GM12878 (cell line): ENCODE data around the gene SMPD1. TPM values are rescaled to one million over a fixed set of nuclear protein-coding genes. Genes with fewer than 3 reads are reported as not detected.

Source experiments
- ATAC-seq: fragments of 200-7000 bp; cut with Tn5 transposase; 3 replicates; pipeline ENCODE4 v1.9.1; 2020; ENCODE audit warnings: mild to moderate bottlenecking, moderate library complexity
- BruUV-seq: library from RNA; stranded (reverse); fragments of 400-500 nt; replicated peaks from 2 replicates; lab custom pipeline; 2021; lab: Mats Ljungman, UMichigan
- CTCF ChIA-PET: fragments of 300-600 bp; sonication (Branson Sonifier 250); formaldehyde crosslinking; extraction: SDS; loops from one replicate; lab custom pipeline; 2021; ENCODE audit warnings: inconsistent platforms; lab: Yijun Ruan, JAX
- POLR2A ChIA-PET: fragments of 350-600 bp; formaldehyde crosslinking; extraction: SDS; loops from one replicate; lab custom pipeline; 2021; ENCODE audit warnings: inconsistent platforms; lab: Charles Lee
- RAD21 ChIA-PET: fragments of 300-600 bp; sonication (Branson Sonifier 250); formaldehyde crosslinking; loops from one replicate; lab custom pipeline; 2023; ENCODE audit warnings: antibody characterized with exemption; ENCODE audit not compliant: unreplicated experiment; lab: Charles Lee
- SMC1A ChIA-PET: fragments of 300-600 bp; sonication (Branson Sonifier 250); formaldehyde crosslinking; loops from one replicate; lab custom pipeline; 2023; ENCODE audit not compliant: unreplicated experiment, uncharacterized antibody; lab: Charles Lee
- DNase-seq: peaks from one replicate; pipeline ENCODE4 v3.0.0-alpha.2; 2011; ENCODE audit warnings: low read depth, low spot score
- FAIRE-seq: peaks from 3 replicates; lab custom pipeline; 2011; peaks lifted over from hg19 to GRCh38; lab: Jason Lieb, UNC
- H2AFZ ChIP-seq: 2 replicates; pipeline ENCODE4 v1.6.0; 2011; ENCODE audit warnings: low read depth, low read length, control low read depth; ENCODE audit not compliant: control insufficient read depth
- H3K27ac ChIP-seq: 2 replicates; pipeline ENCODE4 v1.5.1; 2011; ENCODE audit warnings: control low read depth; ENCODE audit not compliant: control insufficient read depth, insufficient read depth
- H3K27me3 ChIP-seq, 2 experiments: replicated peaks in 1 of 2; 2 replicates each; pipeline versions ENCODE4 v1.6.0 to v1.6.1; 2011; ENCODE audit warnings: low read length in 1 of 2; ENCODE audit not compliant: control insufficient read depth in 2 of 2, insufficient read depth in 2 of 2
- H3K36me3 ChIP-seq, 2 experiments: 2 replicates each; pipeline ENCODE4 v1.5.1; 2011; ENCODE audit warnings: low read length in 1 of 2; ENCODE audit not compliant: control insufficient read depth in 2 of 2, insufficient read depth in 2 of 2
- H3K4me1 ChIP-seq: 2 replicates; pipeline ENCODE4 v1.6.1; 2011; ENCODE audit warnings: mild to moderate bottlenecking, low read length, moderate library complexity, mixed read lengths; ENCODE audit not compliant: control insufficient read depth, insufficient read depth
- H3K4me2 ChIP-seq: 2 replicates; pipeline ENCODE4 v1.6.0; 2011; ENCODE audit warnings: control low read depth; ENCODE audit not compliant: control insufficient read depth, insufficient read depth
- H3K4me3 ChIP-seq: fragments of 200-600 bp; sonication (generic); 2 replicates; pipeline ENCODE4 v1.5.1; 2016
- H3K79me2 ChIP-seq: 2 replicates; pipeline ENCODE4 v1.6.0; 2011; ENCODE audit warnings: low read length; ENCODE audit not compliant: control insufficient read depth, insufficient read depth
- H3K9ac ChIP-seq: 2 replicates; pipeline ENCODE4 v1.8.0; 2011; ENCODE audit warnings: low read length, control low read depth, mixed read lengths; ENCODE audit not compliant: control insufficient read depth, insufficient read depth
- H3K9me3 ChIP-seq: replicated peaks from 3 replicates; pipeline ENCODE4 v1.5.1; 2011; ENCODE audit warnings: mild to moderate bottlenecking, low read length; ENCODE audit not compliant: control insufficient read depth, insufficient read depth
- H4K20me1 ChIP-seq: 2 replicates; pipeline ENCODE4 v1.6.0; 2011; ENCODE audit not compliant: control insufficient read depth, insufficient read depth
- ASH2L ChIP-seq: fragments of 300-600, 200-600 bp; sonication (generic); IDR thresholded peaks from 2 replicates; pipeline ENCODE4 v1.6.1; 2017; ENCODE audit warnings: low read depth, mild to moderate bottlenecking, borderline replicate concordance
- SUPT20H ChIP-seq: IDR thresholded peaks from 2 replicates; pipeline ENCODE4 v1.6.1; 2011; ENCODE audit warnings: low read depth, mild to moderate bottlenecking, low read length, moderate library complexity, borderline replicate concordance; ENCODE audit not compliant: control insufficient read depth
- WGBS: methylation state at CpG from one replicate; pipeline ENCODE4 v1.1.6; 2016; ENCODE audit warnings: low lambda C conversion rate; ENCODE audit not compliant: insufficient replicate concordance, insufficient coverage; ENCODE audit errors: missing lambda C conversion rate; 5-methylcytosine and 5-hydroxymethylcytosine counted together
- in situ Hi-C: fragments of 300-500 bp; cut with MboI; formaldehyde crosslinking; loops from 9 replicates; pipeline ENCODE4 v1.14.3; 2018; ENCODE audit warnings: mixed read lengths
- intact Hi-C: fragments of 100-400 bp; cut with micrococcal nuclease; formaldehyde crosslinking; loops from one replicate; pipeline ENCODE4 v1.14.2; 2022; ENCODE audit not compliant: unreplicated experiment
- polyA plus RNA-seq, 11 experiments: library from polyadenylated mRNA; depleted of rRNA in 4 of 11; unstranded in 6 of 11; stranded (reverse) in 5 of 11; fragments of >200 nt; fragmentation: Nextera tagmentation in 4 of 11; fragmentation: Illumina TruSeq in 1 of 11; extraction: Ambion mirVana in 4 of 11; extraction: Trizol in 1 of 11; gene quantifications; 1 replicate in 1 of 11; 2 replicates in 10 of 11; pipeline versions ENCODE4 v1.2.1 to v1.2.3, GENCODE V29; 2011 to 2016; ENCODE audit warnings: inconsistent platforms in 2 of 11, missing spikeins in 2 of 11, low read depth in 1 of 11
- total RNA-seq, 4 experiments: library from RNA; depleted of rRNA in 3 of 4; stranded (reverse); fragments of >200 nt in 3 of 4; fragmentation: Illumina TruSeq in 1 of 4; extraction: Trizol in 1 of 4; gene quantifications; 2 replicates each; pipeline versions ENCODE4 v1.2.1 to v1.2.3, GENCODE V29; 2013 to 2021
- TF ChIP-seq, protein P1 (sequence below): fragments of 450-650 bp; formaldehyde crosslinking; IDR thresholded peaks from 2 replicates; pipeline ENCODE4 v1.4.0; 2022; ENCODE audit warnings: mild to moderate bottlenecking, moderate library complexity
- TF ChIP-seq, protein P2 (sequence below): fragments of 450-650 bp; IDR thresholded peaks from 2 replicates; pipeline ENCODE4 v1.6.1; 2016; ENCODE audit warnings: mild to moderate bottlenecking

The SMPD1 gene
- total and polyA plus RNA-seq, 10 of the 15 experiments (the other 5 are each of a cell fraction or from before 2014, with no cell fraction given): 1.4 to 13.7 (median 6.2) TPM

DNA sequence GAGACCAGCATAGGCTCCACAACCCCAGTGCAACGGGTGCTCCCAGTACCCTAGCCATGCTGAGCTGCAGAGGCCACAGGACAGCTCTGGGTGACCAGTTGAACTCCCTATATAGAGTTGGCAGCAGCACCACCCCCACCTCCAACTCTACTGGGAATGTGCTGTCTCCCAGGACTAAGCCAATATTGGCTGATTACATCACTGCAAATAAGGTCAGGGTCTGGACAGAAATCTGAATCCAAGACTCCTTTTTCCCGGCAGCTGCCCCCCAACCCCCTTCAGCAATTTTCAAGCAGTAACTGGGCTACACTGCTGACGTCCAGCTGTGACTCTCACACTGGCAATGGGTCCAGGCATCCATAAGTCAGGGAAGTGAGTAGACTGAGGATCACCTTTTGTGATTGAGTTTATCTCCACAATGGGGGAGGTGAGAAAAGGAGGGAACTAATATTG lies 50.7 kb downstream of the SMPD1 start, which contains the start of gene HPX:
TSS of gene HPX (minus strand) at position 82 of the 453 bp plus-strand sequence. CDS start at position 58, 24 bp downstream.
- no peaks in the 10 kb centered on the region for H3K27me3 ChIP-seq
- no peak within 1 kb of the TSS for H3K4me2 ChIP-seq
- H3K27ac ChIP-seq: no peak within 1 kb of the TSS
- no peak within 1 kb of the TSS for H3K9ac ChIP-seq
- no peaks in the 10 kb centered on the region for H3K79me2 ChIP-seq
- peaks cover 4% of the 10 kb centered on the region for H3K4me1 ChIP-seq
- 76% methylated on average over 3 of the region's 3 CpGs for WGBS
- ATAC-seq (no peak), DNase-seq (no peak), FAIRE-seq (no peak)
- ChIA-PET SMC1A (interaction anchor here (0.6 to 12.8 kb wide), 9 partner anchors 11 to 1835 kb away, joined by 3 to 293 read pairs (median 3); no protein-coding TSS in a partner anchor), RAD21 (interaction anchor here (1.3 to 14.2 kb wide), 3 partner anchors 51 to 85 kb away, joined by 3 to 305 read pairs (median 4); partner anchors contain the start of gene SMPD1), POLR2A (no interaction called here), CTCF (interaction anchor here (0.6 to 17.4 kb wide), 8 partner anchors 29 to 265 kb away, joined by 3 to 560 read pairs (median 5); no protein-coding TSS in a partner anchor)
- BruUV-seq: no TSS peak
- no peaks in the 10 kb centered on the region for H3K36me3 ChIP-seq
- H3K4me3 ChIP-seq: no peak within 1 kb of the TSS
- no peak within 1 kb of the TSS for H2AFZ ChIP-seq
- H3K9me3 ChIP-seq: no peaks in the 10 kb centered on the region
- in situ Hi-C loops: loop anchor here (5.0 kb wide), 1 partner anchor 59 kb away; no protein-coding TSS in a partner anchor
- no peak for TF ChIP-seq SUPT20H
- TF ChIP-seq ASH2L: no peak
- TF ChIP-seq, protein P1, sequence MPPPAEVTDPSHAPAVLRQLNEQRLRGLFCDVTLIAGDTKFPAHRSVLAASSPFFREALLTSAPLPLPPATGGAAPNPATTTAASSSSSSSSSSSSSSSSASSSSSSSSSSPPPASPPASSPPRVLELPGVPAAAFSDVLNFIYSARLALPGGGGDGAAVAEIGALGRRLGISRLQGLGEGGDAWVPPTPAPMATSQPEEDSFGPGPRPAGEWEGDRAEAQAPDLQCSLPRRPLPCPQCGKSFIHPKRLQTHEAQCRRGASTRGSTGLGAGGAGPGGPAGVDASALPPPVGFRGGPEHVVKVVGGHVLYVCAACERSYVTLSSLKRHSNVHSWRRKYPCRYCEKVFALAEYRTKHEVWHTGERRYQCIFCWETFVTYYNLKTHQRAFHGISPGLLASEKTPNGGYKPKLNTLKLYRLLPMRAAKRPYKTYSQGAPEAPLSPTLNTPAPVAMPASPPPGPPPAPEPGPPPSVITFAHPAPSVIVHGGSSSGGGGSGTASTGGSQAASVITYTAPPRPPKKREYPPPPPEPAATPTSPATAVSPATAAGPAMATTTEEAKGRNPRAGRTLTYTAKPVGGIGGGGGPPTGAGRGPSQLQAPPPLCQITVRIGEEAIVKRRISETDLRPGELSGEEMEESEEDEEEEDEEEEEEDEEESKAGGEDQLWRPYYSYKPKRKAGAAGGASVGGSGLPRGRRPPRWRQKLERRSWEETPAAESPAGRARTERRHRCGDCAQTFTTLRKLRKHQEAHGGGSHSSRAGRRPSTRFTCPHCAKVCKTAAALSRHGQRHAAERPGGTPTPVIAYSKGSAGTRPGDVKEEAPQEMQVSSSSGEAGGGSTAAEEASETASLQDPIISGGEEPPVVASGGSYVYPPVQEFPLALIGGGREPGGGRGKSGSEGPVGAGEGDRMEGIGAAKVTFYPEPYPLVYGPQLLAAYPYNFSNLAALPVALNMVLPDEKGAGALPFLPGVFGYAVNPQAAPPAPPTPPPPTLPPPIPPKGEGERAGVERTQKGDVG (CRISPR knock-in tag): no peak
- TF ChIP-seq, protein P2, sequence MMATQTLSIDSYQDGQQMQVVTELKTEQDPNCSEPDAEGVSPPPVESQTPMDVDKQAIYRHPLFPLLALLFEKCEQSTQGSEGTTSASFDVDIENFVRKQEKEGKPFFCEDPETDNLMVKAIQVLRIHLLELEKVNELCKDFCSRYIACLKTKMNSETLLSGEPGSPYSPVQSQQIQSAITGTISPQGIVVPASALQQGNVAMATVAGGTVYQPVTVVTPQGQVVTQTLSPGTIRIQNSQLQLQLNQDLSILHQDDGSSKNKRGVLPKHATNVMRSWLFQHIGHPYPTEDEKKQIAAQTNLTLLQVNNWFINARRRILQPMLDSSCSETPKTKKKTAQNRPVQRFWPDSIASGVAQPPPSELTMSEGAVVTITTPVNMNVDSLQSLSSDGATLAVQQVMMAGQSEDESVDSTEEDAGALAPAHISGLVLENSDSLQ: no peak
- H4K20me1 ChIP-seq: no peaks in the 10 kb centered on the region
- intact Hi-C loops: no loop called here
